NCI-H146 treated with DMSO at 0.1 percent for 48 hours (cell line): Measurements from ENCODE around the gene LRRC4C.
"Not testable (repeated sequence)": the region's sequence is repeated elsewhere in the genome, so short reads cannot be mapped to it uniquely, and the experiment has no call there.

ENCODE experiments used
- DNase-seq: peaks from one replicate; lab custom pipeline; 2025; ENCODE audit not compliant: unreplicated experiment; lab: John Stamatoyannopoulos, UW

LRRC4C gene

DNA sequence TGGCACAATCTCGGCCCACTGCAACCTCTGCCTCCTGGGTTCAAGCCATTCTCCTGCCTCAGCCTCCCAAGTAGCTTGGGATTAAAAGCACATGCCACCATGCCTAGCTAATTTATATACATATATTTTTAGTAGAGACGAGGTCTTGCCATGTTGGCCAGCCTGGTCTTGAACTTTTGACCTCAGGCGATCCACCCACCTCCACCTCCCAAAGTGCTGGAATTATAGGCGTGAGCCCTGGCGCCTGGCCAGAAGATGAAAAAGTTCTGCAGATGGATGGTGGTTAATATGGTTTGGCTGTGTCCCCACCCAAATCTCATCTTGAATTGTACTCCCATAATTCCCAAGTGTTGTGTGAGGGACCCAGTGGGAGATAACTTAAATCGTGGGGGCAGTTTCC, 937.4 kb downstream of the LRRC4C start:
- DNase-seq, result not testable (repeated sequence)

DNA sequence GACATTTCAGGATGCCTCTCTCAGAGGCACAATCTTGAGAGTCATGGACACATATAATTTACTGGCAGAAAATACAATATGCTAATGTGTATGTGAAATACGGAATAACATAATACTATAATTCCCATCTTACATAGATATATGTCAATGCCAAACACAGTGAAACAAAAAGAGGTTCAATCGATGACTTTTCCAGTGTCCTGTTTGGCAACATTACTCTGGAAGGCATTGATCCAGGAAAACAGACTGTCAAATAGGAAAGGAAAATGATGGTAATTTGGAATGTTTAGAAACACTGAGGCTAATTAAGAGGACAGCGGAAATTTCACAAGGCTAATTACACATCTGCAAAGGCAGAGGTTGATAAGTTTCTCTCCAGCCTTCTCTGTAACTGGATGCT, 942.3 kb downstream of the LRRC4C start:
- no peak for DNase-seq

DNA sequence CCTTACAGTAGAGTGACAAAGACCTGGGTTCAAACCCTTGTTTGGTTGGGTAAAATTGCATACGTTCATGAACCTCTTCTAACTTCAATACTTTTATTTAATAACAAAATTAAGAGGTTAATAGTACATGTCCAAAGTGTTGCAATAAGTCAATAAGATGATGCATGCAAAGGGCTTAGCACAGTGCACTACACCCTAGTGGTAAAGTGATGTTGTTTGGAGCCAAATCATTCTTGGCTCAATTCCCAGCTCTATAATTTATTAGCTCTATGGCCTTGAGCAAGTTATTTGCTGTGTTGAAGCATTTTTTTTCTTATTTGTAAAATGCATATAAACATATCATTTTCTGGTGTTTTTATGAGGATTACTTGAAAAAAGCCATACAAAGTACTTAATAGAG, 945.3 kb downstream of the LRRC4C start:
- DNase-seq, result no peak

DNA sequence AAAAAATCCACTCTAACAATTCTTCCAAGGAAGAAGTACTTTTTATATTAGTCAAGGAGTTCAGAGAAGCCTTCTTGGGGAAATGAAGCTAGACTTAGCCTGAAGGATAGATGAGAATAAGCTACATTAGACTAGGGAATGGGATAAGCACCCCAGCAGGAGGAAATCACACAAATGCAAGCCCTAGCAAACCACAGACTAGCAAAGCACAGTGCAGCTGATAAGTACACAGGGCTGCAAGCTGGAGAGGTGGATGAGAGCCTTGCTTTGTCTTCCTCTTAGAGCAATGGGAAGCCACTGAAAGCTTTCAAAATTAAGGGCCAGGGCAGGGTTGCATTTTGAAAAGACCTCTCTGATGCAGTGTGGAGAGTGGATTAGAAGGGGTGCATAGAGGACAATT, 946.2 kb downstream of the LRRC4C start:
- DNase-seq, result no peak

DNA sequence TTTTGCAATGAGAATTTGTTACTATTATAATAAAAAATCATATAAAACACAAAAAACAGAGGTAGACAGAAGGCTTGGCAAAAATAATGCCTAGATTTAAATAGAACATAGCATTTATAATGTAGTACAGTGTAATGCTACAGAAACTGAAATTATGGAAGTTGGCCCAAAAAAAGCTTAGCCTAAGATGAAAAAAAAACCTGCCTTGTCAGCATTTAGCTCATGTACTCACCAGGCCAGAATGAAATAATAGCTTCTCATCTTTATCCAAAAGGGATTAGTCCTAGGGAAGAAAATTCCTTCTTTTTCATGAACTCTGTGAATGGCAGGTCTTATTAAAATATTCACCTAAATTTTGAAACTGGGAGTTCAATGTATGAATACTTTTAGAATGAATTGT, 951.1 kb downstream of the LRRC4C start:
- no peak for DNase-seq

DNA sequence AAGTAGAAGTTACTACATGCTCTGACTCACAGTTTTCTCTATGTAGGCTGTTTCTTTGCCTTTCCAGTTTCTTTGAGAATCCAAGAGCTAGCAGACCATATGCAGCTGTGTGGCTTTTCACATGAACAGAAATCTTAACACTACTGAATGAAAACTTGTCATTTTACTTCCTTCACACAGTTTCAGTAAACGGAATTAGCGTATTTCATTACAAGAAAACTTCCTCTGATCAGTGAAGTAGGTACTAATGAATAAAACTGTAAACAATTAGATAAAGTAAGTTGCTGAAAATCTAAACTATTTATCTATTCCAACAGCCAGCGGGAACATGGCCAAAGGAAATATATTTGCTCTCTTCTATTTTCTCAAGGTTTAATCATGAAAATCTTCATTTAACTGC, 953.2 kb downstream of the LRRC4C start:
- DNase-seq, result no peak

DNA sequence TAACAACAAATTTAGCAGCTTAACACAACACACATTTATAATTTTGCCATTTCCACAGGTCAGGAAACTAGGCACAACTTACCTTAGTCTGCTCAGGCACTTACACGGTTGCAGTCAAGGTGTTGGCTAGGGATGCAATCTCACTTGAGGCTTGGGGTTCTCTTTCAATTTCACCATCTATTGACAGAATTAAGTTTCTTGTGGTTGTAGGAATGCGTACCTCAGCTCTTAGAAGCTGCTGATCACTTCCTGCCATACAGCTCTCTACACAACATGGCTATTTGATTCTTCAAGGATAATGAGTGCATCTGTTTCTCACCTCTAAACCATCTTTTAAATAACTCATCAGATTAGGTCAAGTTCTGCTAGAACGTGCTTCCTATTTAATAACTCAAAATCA, 968.1 kb downstream of the LRRC4C start:
- no peak for DNase-seq

DNA sequence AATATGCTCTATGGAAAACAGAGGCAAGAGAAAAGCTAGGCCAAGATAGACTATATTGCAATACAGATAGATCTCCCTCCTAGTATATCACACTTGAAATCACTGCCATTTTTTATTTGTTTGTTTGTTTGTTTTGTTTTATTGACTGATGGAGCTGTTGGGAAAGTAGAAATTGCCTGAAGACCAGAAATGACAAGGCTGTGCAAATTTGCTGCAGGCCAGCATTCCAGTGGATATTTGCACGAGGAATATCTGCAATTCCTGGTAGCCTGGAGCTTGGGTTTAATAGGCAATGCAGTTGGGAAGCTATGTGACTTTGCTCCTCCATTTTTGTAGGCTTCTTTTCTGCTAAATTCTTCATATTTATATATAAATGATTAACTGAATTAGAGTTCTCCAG, 991.7 kb downstream of the LRRC4C start:
- DNase-seq, result no peak

DNA sequence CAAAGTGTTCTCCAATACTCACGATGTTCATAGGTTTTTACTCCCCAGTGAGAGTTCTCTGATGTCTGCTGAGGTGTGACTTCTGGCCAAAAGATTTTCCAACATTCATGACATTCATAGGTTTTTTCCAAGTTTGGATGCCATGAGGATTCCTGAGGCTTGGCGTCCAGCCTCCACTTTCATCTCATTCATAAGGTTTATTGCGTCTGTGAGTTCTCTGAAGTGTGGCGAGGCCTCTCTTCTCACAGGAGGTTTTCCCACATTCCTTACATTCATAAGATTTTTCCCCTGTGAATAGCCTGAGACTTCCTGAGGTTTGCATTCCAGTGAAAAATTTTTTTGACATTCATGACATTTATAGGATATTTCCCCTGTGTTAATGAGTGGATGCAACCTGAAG, 1014.1 kb downstream of the LRRC4C start:
- DNase-seq, result no peak

DNA sequence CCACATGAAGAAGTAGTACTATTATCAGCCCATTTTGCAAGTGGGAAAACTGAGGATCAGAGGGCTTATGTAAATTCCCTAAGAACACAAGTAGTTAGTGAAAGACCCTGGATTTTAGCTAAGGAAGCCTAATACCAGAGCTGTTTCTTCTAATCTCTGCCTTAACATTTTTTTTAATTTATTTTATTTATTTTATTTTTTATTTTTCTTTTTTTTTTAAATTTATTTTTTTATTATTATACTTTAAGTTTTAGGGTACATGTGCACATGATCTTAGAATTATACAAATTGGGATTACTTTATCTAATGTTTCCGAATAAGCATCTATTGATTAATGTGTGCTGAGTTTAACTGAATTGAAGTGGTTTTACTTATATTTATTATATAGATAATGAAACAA, 1015.3 kb downstream of the LRRC4C start:
- no peak for DNase-seq

DNA sequence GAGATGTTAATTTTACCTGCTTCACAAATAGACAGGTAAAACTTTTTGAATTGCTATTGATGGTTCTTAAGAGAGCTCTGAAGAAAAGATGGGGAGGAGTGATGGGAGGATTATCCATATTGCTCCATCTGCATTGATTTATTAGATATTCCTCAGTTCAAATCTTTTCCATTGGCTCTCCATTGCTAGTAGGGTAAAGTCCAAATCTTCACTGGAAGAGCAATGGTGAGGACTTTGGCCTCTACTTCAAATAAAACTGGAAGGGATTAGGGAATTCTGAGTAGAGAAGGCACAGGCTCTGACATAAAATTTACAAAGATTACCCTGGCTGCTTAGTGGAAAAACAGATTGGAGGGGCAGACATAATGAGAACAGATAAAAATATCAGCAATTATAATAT, 1024.1 kb downstream of the LRRC4C start:
- DNase-seq, result no peak

DNA sequence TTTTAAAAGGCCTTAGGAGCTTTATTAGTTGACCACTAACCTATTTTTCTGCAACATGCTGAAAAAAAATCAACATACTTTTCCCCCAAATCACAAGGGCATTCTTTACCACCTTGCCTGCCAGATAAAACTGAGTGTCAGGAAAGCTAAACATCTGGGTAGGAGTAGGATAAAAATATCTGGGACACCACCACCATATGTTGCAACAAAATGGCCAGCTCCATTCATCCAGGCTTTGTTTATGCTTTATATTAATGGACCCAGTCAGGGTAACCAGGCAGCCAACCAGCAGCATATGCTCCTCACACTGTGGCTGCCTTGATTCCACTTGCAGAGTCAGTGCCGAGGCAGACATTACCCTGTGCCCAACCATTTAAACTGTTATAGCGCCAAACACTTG, 1024.5 kb downstream of the LRRC4C start:
- DNase-seq, result no peak

DNA sequence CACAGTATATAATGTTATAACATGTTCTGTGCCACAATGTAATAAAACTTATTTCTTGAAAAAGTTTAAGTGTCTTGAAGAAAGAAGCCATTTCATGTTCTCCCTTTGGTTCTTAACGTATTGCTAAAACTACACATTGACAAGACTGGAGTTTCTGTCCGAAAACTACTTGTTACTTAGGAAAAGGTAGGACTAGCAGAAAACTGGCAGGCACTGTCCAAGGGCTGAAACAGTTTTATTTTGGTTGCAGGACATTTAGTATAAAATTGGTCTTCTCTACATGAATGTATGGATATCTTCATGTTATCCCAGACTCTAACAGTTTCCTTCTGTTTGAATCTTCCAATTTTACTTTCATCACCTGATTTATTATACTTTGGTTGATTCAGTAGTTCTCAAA, 1027.1 kb downstream of the LRRC4C start:
- no peak for DNase-seq

DNA sequence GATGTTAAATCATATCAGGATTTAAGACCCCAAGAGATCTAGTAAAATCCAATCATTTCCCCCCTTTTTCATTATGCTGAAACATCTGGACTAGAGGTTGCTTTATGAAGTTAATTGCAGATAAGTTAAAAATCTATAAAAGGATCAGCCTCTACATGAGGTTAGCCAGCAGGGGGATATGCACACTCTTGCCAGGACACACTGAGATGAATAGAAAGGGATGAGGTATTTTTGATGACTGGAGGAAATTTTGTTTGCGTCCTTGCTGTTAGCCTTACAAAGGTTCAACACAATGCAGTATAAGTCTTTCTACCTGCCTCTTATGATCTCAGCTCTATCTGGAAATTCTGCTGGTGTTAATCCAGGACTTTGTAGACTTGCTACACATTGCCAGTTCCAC, 1034.3 kb downstream of the LRRC4C start:
- DNase-seq, result no peak

DNA sequence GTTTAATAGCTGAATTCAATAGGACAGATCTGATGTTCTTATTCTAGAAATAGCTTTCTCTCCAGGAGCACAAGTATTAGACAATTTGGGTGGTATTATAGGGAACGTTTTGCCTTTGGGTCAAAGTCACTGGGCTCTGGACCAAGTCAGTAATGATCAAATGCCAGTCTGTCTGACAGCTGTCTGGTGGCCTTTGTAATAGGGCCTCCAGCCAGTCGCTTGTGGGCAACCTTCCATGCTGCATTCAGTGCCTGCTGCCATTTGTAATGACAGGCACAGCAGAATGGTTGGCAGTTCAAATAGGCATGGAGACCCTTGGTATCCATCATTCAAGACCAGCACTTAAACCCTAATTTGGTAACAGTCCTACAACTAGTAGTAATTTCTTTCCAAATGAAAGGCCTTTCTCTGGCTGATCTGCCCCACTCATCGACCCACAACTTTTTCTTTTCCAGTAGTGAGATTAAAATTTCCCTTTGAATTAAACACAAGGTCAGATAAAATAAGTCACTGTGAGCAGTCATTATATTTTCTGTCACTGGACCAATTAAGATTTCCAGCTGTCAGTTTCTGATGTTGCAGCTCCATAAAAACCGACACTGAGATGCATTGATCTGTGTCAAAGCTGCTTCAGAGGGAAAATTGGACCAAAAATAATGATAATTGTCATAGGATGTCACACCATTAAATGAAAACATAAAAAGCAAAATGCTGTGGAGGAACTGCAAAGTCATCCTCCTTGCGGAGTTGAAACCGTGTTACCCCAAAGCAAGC, 1038.1 kb downstream of the LRRC4C start:
- no peak for DNase-seq

DNA sequence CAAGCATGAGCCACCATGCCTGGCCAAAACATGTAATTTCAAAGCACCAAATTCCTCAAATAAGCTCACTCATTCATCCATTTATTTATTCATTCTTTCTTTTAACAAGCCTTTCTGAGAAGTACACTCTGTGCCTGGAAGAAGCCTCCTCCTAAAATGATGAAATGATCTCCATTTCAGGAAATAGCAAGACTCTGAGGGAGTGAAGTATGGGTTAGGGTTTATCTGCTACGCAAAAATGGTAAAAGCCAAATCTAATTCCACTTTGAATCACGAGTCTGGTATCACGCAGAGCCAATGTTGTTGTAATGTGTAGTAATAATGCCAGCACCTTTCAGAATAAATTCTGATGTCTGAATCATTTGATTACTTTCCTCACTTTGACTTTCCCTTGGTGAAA, 1041.8 kb downstream of the LRRC4C start:
- DNase-seq, result no peak

DNA sequence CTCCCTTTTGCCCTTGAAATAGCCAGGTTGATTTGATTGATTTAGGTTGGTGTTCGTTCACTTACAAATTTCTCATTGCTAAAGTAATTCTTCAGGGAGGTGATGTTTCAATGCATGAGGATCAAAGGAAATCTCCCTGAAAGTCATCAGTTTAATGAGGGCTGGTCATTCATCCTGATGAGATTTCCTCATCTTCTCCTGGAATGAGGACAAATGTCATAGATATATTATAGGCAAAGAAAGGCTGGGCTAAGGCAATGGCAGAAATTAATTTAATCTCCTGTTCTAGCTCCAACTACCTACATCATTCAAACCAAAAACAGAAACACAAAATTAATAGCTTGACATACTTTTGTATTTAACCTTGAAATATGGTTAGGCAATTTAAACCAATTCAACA, 1052.1 kb downstream of the LRRC4C start:
- no peak for DNase-seq

DNA sequence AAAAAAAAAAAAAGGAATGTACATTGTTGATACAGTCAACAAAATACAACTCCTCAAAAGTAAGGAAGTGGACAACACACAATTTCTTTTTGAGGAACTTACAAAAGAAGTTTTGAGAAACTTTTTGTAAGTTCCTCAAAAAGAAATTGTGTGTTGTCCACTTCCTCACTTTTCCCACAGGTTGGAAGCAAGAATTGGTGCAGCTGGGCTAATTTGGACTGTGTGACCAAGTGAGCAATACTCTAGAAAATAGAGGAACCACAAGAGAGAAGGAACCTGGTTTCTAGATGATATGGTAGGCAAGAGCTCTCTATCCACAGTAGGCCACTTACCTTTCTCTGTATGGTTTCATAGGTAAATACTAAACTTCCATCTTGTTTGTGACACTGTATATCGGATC, 1053.8 kb downstream of the LRRC4C start:
- no peak for DNase-seq

DNA sequence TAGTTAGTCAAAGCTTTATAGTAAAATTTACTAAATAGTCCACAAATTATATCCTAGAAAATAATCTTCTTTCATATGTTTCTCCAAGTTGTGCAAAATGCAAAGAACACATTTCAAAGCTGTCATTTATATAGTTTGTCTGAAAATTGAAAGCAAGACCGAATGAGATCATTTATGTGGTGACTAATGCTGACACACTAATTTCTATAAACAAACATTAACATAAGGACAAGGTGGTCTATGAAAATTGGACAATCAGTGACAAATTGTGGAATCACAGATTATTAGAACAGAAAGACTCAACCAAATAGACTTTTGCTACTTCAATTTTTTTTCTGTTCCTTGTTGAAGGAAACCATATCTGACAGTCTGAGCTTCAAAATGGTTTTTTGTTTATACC, 1056.1 kb downstream of the LRRC4C start:
- DNase-seq, result no peak

DNA sequence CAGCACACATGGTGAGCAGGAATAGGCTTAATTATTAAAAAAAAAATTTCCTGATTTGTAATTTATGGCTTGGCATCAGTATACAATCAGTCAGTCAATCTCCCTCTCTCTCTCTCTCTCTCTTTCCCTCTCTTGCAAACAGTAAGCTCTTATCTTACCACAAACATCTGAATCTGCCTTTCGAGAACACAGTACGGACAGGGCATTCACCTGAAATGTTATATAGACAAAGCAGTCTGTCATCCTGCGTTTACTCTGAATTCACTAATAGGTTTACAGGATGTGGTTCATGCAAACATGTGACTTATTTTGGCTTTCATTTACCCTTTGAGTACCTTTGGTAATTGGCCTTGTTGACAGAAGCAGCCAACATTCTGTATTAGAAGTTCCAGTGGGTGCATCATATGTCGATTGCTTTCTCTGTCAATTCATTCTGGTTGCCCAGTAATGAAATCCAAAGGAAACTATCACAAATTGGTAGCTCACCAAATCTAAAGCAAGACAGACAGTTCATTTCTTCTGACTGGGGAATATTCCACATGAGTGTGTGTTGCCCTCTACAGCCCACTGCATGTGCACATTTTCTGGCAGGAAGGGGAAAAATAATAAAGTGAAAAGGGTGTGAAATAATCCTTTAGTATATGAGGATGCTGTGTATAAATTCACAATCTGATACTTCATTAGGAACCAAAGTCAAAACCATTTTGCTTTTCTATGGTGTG, 1058.2 kb downstream of the LRRC4C start:
- no peak for DNase-seq

DNA sequence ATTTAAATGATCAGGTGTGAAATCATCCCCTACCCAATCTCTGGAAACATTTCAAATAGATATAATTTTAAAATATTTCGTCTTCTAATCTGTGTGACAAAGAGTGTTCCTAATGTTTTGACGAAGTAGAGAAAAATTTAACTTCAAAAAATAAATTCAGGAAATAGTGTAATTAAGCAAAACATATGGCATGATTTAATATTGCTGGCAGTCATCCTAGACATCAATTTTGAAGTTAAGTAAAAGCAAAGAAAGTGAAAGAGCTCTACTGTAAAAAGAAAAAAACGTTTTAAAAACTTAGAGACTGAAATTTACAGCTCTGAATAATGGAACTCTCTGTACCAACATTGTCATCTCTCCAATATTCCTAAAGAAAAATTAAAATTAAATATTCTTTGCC, 1062.3 kb downstream of the LRRC4C start:
- DNase-seq, result no peak

DNA sequence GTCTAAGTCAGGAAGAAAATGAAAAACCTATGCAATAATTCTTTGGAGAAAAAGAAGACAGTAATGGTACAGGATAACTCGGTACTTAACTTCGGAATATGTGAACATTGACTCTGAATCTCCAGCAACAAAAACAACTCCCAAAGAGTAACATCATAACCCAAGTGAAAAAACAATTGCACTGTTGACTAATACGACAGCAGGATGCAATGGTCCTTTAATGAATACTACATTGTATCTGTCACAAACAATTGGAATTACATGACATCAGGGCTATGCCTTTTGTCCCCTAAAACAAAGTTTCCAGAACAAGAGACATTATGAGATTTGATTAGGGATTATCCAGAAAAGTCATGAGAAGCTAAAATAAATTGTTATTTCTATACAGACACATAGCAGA, 1065.9 kb downstream of the LRRC4C start:
- no peak for DNase-seq

DNA sequence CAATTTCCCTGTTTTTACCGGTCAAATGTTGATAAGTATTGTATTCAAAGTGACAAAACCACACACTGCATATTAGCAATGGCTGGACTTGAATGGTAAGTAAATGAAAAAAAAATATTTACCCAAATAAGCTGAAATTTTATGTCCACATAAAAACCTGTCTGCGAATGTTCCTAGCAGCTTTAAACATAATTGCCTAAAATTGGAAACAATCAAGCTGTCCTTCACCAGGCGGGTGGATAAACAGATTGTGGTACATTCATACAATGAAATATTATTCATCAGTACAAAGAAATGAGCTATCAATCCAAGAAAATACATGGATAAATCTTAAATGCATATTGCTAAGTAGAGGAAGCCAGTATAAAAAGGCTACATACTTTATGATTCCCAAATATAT, 1067.8 kb downstream of the LRRC4C start:
- DNase-seq, result no peak
